ENCODE data around the gene RTP3. TPM values are rescaled to one million over a fixed set of nuclear protein-coding genes. Genes with fewer than 3 reads are reported as not detected.
A peak's percentile ranks its signal among the peaks of the same experiment; 100 is the strongest.

The RTP3 gene
- total and polyA plus RNA-seq, 7 donors, result not detected

DNA sequence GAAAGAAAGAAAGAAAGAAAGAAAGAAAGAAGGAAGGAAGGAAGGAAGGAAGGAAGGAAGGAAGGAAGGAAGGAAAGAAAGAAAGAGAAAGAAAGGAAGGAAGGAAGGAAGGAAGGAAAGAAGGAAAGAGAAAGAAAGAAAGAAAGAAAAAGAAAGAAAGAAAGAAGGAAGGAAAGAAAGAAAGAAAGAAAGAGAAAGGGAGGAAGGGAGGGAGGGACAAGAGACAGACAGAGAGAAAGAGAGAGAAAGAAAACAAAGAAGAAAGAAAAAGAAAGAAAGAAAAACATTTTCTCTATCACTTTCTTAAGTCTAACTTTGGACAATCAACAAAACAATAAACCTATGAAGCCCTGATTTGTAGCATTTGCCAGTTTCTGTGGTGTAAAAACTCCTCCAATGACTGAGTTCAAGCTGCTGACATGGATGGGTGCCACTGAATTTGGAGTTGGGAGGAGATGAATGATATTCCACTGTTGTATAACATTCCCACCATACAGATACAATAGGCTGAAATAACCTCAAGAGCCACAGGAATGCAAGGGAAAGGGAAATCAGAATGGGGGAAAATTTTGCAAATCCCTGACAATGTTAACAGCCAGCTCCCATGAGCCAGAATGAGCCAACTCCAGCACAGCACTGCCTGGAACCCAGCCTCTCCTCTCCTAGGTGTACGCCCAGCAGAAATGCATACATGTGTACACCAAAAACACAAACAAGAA, 15.0 kb upstream of the RTP3 start:
- no peak overlapping the region for H3K4me3 ChIP-seq
- intact Hi-C loops (cut with DNase I), result no loop called here
- no peaks in the 10 kb centered on the region for H3K4me1 ChIP-seq
- H3K27me3 ChIP-seq, result no peaks in the 10 kb centered on the region
- DNase-seq, result no peak
- TF ChIP-seq EP300 (IDR thresholded peaks at IDR 0.05) (no peak), POLR2A (IDR thresholded peaks at IDR 0.05) (no peak), POLR2AphosphoS5 (IDR thresholded peaks at IDR 0.05) (no peak)
- TF ChIP-seq, protein P1, sequence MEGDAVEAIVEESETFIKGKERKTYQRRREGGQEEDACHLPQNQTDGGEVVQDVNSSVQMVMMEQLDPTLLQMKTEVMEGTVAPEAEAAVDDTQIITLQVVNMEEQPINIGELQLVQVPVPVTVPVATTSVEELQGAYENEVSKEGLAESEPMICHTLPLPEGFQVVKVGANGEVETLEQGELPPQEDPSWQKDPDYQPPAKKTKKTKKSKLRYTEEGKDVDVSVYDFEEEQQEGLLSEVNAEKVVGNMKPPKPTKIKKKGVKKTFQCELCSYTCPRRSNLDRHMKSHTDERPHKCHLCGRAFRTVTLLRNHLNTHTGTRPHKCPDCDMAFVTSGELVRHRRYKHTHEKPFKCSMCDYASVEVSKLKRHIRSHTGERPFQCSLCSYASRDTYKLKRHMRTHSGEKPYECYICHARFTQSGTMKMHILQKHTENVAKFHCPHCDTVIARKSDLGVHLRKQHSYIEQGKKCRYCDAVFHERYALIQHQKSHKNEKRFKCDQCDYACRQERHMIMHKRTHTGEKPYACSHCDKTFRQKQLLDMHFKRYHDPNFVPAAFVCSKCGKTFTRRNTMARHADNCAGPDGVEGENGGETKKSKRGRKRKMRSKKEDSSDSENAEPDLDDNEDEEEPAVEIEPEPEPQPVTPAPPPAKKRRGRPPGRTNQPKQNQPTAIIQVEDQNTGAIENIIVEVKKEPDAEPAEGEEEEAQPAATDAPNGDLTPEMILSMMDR (IDR thresholded peaks at IDR 0.05), result no peak
- no peak overlapping the region for H3K27ac ChIP-seq
- no peaks in the 10 kb centered on the region for H3K9me3 ChIP-seq
- WGBS, 2 donors, result 85 to 88% methylated on average over 1 of the region's 1 CpG
- no peaks in the 10 kb centered on the region for H3K36me3 ChIP-seq

DNA sequence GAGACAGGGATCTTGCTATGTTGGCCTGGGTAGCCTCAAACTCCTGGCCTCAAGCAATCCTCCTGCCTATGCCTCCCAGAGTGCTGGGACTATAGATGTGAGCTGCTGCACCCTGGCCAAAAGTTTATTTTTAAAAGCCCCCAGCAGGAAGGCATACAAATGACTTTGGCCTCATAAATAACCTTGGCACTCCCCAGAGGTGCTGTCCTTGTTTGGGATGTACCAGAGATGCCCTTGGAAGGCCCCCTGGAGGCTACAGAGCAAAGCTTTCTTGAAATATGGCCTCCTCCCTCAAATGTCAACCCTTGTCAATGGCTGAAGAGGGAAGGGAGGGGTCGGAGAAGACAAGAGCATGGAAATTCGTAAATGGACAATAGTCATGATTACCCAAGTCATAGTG, 14.0 kb upstream of the RTP3 start:
- Histone ChIP-seq H3K27me3 (no peaks in the 10 kb centered on the region), H3K4me3 (no peak overlapping the region), H3K36me3 (no peaks in the 10 kb centered on the region), H3K9me3 (no peaks in the 10 kb centered on the region), H3K4me1 (peaks cover 0 to 4% (median 3%) of the 10 kb centered on the region in 4 donors), H3K27ac (no peak overlapping the region)
- TF ChIP-seq, protein P1 (IDR thresholded peaks at IDR 0.05), result no peak
- TF ChIP-seq POLR2AphosphoS5 (IDR thresholded peaks at IDR 0.05) (no peak), POLR2A (IDR thresholded peaks at IDR 0.05) (no peak), EP300 (IDR thresholded peaks at IDR 0.05) (no peak)
- intact Hi-C loops (cut with DNase I), result no loop called here
- no peak for DNase-seq
- WGBS, 2 donors, result 89 to 96% methylated on average over 2 of the region's 2 CpGs

DNA sequence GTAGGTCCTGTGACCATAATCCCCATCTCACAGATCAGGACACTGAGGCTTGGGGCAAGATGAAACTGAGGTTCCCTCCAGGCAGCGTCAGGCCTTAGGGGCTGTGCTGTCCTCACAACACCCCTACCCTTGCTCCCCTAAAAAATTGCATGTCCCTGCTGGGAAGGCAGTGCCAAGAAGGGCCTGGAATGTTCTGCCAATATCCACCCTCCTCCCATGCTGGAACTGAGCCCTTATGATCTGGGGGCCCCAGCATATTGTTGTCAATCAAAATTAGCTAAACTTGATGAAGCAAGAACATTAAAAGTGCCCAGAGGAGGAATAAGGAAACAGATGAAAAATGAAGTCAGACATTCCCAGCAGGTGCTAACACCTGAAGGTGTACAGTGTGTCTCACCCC, 13.4 kb upstream of the RTP3 start:
- Histone ChIP-seq H3K9me3 (no peaks in the 10 kb centered on the region), H3K4me3 (no peak overlapping the region), H3K27me3 (no peaks in the 10 kb centered on the region), H3K27ac (no peak overlapping the region), H3K36me3 (no peaks in the 10 kb centered on the region), H3K4me1 (peaks cover 0 to 8% (median 5%) of the 10 kb centered on the region in 4 donors)
- no peak for DNase-seq
- TF ChIP-seq, protein P1 (IDR thresholded peaks at IDR 0.05), result no peak
- TF ChIP-seq POLR2A (IDR thresholded peaks at IDR 0.05) (no peak), POLR2AphosphoS5 (IDR thresholded peaks at IDR 0.05) (no peak), EP300 (IDR thresholded peaks at IDR 0.05) (no peak)
- intact Hi-C loops (cut with DNase I), result no loop called here
- WGBS, 2 donors, result 95 to 96% methylated on average over 1 of the region's 1 CpG

DNA sequence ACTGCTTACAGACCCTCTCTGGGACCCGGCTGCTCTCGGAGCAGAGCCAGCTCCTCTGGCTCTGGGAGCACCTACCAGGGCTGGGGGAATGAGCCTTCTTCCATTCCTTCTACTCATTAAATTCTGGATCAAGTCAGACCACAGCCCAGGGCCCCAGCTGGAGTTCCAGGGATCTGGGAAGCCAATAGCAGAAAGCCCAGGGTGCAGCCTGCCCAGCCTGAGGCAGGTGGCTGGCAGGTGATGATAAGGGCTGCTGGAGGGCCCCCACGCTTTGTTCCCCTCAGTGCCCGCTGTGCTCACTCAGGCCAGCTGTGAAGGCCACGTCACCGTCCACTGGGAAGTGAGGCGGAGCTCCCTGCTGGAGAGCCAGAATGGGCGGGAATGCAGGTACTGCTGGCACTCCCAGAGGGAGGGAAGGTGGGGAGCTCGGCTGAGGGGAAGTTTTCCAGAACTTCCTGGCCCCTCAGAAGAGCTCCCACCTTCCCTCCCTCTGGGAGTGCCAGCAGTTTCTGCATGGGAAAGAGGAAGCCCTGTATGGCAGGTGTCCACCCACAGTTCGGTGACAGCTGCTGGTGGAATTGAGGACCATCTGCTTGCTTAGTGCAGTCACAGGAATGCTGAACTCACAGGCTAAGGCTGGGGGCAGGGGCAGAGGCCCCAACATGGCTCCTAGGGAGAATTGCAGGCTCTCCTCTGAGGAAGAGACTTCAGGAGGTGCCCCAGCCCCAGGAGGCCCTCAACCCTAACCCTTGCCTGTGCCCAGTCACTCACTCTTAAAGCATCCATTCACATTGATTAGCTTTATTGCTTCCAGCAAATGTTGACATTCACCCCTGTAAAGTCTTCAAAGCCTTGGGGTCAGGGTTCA, 12.6 kb upstream of the RTP3 start:
- Histone ChIP-seq H3K4me3 (no peak overlapping the region), H3K27ac (no peak overlapping the region), H3K4me1 (peaks cover 0 to 8% (median 5%) of the 10 kb centered on the region in 4 donors), H3K9me3 (no peaks in the 10 kb centered on the region), H3K27me3 (no peaks in the 10 kb centered on the region), H3K36me3 (no peaks in the 10 kb centered on the region)
- 29 to 64% methylated on average over 10 of the region's 10 CpGs for WGBS, 2 donors
- no peak for TF ChIP-seq EP300 (IDR thresholded peaks at IDR 0.05)
- no peak for TF ChIP-seq POLR2AphosphoS5 (IDR thresholded peaks at IDR 0.05)
- peak; percentile 53 for DNase-seq
- intact Hi-C loops (cut with DNase I), result loop anchor here (5.0 kb wide), 1 partner anchor 72 kb away; no protein-coding TSS in a partner anchor

DNA sequence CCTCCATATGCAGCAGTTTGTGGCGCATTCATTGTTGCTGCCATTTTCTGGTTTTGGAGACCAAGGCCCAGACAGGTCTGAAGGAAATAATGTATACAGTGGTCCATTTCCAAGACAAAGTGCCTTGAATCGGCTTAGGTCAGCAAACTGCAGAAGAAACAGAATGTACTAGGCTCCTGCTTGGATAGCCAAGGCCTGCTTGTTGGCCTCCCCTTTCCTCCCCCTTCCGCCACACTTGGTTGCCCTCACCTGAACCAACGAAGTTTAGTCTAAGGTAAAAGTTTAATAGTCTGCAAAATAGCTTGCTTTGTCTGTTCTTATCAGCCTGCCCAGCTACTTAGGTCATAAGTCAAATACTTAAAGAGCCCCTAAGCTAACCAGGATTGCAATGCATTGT, 12.0 kb upstream of the RTP3 start:
- Histone ChIP-seq H3K4me1 (peaks cover 0 to 8% (median 5%) of the 10 kb centered on the region in 4 donors), H3K4me3 (no peak overlapping the region), H3K27me3 (no peaks in the 10 kb centered on the region), H3K9me3 (no peaks in the 10 kb centered on the region), H3K27ac (no peak overlapping the region), H3K36me3 (no peaks in the 10 kb centered on the region)
- 73 to 79% methylated on average over 4 of the region's 4 CpGs for WGBS, 2 donors
- intact Hi-C loops (cut with DNase I), result loop anchor here (5.0 kb wide), 1 partner anchor 72 kb away; no protein-coding TSS in a partner anchor
- TF ChIP-seq EP300 (IDR thresholded peaks at IDR 0.05) (no peak), POLR2AphosphoS5 (IDR thresholded peaks at IDR 0.05) (no peak), POLR2A (IDR thresholded peaks at IDR 0.05) (no peak)
- TF ChIP-seq, protein P1 (IDR thresholded peaks at IDR 0.05), result no peak
- peak; percentile 3 for DNase-seq

Data from sigmoid colon (tissue), 7 donors.